ENCODE results near the gene CACNB4.
"Not testable (repeated sequence)": the region's sequence is repeated elsewhere in the genome, so short reads cannot be mapped to it uniquely, and the experiment has no call there.

Gene CACNB4

DNA sequence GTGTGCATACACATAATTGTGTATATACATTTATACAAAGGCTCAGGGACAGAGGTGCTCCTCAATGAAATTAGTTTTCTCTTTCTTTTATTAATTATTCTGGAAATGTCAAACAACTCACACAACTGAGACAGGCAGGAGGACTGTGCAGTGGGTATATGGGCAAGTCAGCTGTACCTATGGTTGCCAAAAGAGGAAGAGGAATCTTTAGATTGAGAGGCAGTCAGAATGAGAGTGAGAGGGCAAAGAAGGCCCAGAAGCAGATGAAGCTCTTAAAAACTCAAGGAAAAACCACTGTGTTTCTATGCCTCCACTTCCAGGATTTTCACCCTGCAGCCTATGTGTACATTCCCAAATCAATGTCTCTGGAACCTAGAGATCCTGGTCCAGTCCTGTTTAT, 79.1 kb downstream of the CACNB4 start:
- DNase-seq (ENCODE audit: low spot score), result no peak

DNA sequence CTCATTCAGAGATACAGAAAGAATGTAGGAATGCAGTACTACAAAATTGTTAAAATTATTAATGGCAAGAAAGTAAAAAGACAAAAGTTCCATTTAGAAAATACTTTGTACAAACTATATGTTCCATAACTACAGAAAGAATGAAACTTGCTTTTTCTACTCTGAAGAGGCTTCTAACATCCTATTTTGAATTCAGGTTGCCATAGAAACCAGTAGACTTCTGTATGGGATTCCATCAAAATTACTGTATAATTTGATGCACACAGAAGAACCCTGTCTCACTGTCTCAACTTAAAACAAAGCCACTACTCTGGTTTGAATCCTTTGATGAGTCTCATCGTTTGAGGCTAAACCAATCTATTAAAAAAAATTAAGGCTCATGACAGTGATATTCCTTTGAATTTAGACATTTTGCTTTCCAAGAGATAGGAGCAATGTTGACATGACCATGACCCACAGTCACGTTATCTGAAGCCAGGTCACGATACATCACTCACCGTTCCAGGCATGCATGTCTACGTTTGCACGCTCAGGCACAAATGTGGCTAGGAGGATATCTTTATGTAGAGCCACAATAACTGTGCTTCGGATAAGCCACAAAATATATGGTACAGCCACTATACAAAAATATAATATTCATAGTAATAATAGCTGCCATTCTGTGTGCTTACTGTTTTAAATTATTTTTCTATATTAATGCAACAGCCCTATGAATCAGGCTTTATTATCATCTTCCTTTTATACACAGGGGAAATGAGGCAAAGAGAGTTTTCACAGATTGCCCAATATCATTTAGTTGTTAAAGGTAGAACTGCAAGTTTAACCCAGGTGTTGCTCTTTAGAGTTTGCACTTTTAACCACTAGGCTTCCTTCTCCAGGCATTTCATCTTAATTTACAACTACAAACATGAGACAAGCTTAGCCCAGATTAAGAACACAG, 82.4 kb downstream of the CACNB4 start:
- DNase-seq (ENCODE audit: low spot score), result no peak

DNA sequence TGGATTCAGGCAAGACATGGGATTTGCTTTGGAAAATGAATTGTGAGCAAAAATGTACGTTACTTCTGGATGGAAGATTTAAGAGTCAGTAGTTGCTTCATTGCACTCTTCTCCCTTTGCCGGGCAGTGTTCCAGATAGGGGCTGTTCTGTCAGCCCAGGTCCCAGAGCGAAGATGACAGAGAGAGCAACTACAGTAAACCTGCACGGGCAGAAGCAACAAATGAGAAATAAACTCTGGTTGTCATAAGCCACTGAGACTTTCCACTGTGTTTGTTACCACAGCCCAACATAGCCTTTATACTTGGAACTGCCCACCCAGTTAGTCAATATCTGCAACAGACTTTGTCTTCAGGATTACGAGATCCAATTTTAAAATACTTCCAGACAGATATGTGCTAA, 83.3 kb downstream of the CACNB4 start:
- no peak for DNase-seq (ENCODE audit: low spot score)

DNA sequence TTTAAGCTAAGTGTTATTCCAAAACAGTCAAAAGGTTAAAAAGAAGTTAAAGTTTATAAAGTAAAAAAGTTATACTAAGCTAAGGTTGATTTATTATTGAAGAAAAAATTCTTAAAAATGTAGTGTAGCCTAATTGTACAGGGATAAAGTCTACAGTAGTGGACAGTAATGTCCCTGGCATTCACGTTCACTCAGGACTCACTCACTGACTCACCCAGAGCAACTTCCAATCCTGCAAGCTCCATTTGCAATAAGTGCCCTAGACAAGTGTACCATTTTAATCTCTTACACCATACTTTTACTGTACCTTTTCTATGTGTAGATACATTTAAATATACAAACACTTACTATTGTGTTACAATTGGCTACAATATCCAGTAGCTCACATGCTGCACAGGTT, 86.1 kb downstream of the CACNB4 start:
- no peak for DNase-seq (ENCODE audit: low spot score)

DNA sequence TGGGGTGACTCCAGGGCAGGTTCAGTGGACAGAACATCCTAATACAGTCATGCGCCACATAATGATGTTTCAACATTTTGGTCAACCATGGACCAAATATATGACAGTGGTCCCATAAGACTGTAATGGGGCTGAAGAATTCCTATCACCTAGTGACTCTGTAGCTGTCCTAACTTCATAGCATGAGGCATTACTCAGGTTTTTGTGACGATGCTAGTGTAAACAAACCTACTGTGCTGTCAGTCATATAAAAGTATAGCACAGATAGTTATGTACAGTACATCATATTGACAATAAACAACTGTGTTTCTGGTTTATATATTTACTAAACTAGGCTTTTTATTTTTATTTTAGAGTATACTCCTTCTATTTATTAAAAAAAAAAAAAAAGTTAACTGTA, 87.1 kb downstream of the CACNB4 start:
- DNase-seq (ENCODE audit: low spot score), result no peak

DNA sequence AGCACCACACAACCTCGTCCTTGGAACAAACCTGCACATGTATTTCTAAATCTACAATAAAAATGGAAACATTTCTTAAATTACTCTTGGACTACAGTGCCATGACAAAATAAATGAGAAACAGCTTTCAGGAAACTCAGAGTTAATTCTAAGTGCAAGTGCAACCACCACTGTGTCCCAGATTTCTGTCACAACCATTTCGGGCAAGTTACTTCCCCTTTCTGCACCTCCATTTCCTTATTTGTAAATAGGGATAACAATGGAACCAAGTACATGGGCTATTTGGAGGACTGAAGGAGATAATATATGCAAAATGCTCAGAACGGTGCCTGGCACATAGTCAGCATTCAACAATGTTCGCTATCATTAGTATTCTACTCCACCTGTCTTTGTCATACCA, 93.2 kb downstream of the CACNB4 start:
- DNase-seq (ENCODE audit: low spot score), result no peak

DNA sequence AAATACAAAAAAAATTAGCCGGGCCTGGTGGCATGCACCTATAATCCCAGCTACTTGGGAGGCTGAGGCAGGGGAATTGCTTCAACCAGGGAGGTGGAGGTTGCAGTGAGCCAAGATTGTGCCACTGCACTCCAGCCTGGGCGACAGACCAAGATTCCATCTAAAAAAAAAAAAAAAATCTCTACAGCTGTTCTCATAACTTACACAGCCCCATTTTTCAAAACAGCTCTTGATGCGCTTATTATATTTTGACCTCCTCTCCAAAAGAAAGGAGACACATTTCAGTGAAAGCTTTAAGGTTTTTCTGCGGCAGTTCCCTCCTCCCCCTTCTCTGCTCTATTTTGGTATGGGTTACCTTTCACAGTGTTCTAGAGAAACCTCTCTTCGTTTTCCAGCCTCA, 95.6 kb downstream of the CACNB4 start:
- DNase-seq (ENCODE audit: low spot score), result not testable (repeated sequence)

DNA sequence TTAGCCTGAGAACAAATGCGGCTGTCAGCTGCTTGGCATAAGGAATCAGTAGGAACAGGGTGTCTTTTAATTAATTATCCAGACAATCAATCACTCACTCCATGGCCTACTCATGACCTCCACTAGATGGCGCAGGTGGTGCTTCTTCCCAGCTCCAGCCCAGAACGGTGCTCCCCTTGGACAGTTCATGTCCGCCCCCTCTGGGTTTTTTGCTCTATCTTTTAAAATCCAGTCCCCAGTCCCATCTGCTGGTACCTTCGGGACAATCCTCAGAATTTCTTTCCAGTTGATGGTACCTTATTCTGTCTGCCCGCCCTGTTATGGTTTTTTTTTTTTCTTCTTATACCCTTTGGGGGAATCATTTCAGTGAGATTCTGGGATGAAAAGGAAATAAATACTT, 99.8 kb downstream of the CACNB4 start:
- DNase-seq (ENCODE audit: low spot score), result no peak

DNA sequence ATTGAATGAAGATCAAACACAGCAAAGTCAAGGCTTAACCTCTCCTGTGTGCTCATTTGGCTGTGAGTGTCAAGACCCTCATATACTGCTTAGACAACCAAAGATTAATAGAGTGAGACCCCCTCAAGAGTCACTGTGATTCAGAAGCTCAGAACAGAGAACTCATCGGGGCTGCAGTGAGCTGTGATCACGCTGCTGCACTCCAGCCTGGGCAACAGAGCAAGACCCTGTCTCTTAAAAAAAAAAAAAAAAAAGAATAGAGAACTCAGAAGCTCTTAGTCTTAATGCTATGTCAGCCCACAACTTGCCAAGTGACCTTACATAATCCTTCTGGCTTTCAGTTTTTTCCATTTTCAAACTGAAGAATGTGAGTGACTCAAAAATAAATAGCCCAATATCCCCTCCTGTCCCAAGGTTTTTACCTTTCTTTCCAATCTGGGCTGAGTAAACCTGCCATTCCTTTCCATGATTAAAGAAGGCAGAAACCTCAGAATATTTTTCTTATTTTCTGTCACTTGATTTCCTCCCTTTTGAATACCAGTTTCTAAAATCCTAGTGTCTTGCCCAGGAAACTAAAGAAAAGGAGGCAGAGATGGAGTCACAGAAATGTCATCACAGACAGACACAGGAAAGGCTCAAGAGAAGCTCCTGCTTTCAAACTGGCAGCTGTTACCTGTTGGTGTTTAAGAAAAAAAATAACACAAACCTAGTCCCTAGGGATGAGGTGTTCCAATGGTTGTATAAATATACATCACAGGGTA, 102.4 kb downstream of the CACNB4 start:
- no peak for DNase-seq (ENCODE audit: low spot score)

DNA sequence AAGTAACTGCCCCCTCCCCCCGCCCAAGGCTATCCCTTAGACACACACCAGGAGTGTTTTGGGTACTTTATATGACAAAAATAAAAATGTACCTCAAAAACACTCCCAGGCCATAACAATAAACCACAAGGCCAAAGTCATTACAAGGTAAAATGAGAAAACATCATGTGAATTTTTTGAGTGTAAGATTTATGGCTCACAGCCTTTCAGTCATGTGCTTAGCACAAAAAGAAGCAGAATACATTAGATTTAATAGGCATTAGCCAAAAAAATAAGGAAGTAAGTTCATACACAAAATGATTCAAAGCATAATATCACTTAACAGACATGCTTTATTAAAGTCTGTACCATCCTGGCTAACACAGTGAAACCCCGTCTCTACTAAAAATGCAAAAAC, 103.7 kb downstream of the CACNB4 start:
- DNase-seq (ENCODE audit: low spot score), result no peak

DNA sequence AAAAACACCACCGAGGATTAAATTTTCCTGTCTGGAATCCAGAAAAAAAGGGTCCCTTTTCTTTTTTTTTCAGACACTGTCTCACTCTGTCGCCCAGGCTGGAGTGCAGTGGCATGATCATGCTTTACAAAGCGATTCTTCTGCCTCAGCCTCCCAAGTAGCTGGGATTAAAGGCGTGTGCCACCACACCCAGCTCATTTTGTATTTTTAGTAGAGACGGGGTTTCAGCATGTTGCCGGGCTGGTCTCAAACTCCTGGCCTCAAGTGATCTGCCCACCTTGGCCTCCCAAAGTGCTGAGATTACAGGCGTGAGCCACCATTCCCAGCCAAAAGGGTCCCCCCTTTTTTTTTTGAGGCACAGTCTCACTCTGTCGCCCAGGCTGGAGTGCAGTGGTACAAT, 104.7 kb downstream of the CACNB4 start:
- not testable (repeated sequence) for DNase-seq (ENCODE audit: low spot score)

DNA sequence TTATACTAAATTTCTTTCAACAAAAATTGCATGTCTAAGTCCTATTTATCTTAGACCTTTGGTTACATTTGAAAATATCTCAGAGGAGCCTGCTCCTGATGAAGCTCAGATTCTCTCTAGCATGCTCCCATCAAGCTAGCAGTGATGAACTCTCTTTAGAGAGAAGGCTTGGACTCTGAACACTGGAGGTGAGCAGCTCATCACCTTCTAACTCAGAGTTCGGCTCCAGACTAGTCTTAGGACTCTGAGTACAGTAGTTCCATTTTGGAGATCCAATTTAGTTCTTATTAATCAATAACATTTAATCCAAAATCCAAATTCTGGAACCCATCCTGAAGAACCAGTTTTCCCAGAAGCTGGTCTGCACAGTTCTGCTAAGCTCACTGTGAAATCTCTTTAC, 107.8 kb downstream of the CACNB4 start:
- DNase-seq (ENCODE audit: low spot score), result no peak

DNA sequence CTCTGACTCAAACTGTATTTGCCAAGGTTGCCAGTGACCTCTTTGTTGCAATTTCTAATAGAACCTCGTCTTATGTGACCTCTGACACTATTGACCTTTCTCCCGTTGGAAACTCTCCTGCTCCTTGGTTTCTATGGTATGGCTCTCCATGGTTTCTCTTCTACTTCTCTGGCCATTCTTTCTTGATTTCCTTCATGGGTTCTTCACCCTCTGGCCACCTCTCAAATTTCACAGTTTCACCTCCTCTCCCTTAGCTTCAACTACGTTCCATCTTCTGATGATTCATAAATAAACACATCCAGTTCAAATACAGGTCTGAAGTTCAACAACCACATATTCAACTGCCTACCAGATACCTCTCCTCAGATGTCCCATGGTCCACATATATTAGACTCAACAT, 109.5 kb downstream of the CACNB4 start:
- DNase-seq (ENCODE audit: low spot score), result no peak

DNA sequence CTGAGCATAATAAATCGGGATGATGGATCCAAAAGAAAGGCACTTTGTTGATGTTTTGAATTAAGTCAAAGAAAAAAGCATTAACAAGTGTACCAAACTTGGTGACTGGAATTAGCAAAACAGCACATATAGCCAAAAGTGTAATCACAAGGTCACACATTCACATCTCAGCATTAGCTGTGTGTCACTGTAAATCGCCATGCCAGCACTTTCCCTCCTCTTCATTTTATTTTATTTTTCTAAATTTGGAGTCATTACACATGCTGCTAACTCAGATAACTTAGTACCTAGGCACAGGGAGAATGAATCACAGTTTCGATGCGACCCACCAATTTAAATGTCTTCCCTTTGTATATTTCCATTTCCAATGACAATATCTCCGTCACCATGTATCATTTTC, 111.4 kb downstream of the CACNB4 start:
- no peak for DNase-seq (ENCODE audit: low spot score)

DNA sequence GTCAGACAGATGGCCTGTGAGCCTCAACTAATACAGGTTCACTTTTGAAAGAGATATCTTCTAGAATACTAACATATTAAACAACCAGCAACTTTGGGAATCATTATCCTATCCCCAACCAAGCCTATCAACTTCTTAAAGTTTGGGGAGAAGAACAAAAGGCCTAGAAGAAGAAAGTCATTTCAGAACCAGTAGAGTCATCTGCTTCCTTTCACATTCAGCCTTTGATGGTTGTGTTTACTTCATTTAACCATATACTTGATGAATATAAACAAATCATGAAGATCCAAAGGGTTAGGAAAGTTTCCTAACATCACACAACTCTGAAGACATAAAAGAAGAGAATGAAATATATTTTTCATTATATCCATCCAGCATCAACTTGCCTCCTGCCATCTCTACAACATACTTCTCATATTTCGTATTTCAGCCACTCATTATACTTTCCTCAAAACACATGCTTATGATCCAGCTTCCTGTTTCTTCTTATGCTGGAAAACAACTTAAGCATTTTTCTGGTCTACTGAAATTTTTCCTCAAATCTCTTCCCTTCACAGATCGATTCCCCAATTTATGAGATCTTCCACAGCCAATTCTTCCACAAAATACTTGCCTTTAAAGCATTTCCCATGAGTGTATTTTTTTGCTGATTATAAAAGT, 114.3 kb downstream of the CACNB4 start:
- DNase-seq (ENCODE audit: low spot score), result no peak

DNA sequence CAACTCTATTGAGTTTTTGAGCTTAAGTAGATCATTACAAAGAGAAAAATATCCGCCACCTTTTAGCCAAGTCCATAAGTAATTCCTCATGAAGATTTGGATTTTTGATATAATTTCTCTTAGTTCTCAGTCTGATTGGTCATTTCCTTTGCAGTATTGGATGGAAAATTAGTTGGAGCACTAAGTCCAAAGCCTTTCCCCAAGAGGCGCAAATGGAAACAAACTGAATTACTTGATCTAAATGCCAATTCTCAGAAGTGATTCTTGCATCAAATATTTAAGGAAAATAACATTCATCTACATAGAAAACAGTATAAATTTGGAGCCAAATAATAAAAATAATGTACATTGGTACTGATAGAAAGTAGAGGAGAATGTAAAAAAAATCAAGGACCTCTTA, 115.6 kb downstream of the CACNB4 start:
- DNase-seq (ENCODE audit: low spot score), result no peak

DNA sequence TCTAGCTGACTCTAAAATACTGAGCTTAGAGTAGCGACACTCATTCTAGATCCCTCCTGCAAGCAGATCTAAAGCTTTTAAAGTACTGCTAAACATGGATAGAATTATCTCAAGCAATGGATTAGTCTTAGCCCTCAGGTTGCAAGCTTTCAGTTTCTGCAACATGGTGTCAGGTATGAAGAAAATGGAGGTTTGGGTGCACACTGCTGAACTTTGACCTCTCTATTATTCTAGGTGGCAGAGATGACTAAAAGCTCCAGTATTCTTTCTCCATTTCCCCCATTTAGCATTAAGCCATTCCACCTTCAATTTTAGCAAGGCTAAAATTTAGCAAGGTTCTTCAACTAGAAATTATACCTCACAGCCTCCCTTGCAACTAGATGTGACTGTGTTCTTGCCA, 117.0 kb downstream of the CACNB4 start:
- no peak for DNase-seq (ENCODE audit: low spot score)

DNA sequence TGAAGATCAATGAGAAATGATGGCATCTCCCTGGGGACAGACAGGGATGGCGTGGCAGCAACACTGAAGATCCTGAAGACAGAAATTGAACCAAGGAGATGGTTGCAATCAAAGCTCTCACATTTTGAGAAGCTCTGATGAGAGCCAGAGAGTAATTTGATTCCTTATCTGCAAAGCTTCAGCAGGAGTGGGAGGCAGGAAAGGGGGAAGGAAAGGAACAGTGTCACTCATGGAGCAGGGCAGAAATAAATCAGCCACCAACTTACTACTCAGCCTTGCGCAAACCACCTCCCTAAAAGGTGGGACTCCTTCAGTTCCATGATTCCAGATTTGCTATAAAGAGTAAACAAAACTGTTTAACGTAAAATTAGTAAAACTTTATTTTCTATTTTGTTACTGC, 119.2 kb downstream of the CACNB4 start:
- DNase-seq (ENCODE audit: low spot score), result no peak

DNA sequence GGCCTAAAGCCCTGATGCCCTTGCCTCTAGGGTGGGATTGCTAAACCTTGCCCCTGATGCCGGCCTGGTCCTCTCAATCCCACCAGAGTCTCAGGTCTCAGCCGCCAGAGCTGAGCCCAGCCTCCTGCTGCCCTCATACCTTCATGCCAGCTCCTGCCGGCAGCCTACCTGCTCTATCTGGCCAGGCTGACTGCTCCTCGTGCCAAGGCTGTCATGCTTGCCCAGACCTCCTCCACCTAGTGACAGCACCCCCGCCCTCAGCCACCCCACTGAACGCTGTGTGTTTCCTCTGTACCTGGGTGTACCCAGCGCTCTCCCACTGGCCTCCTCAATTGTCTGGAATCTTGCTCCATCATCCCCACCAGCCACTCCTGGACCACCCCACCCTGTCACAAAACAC, 120.1 kb downstream of the CACNB4 start:
- DNase-seq (ENCODE audit: low spot score), result no peak

DNA sequence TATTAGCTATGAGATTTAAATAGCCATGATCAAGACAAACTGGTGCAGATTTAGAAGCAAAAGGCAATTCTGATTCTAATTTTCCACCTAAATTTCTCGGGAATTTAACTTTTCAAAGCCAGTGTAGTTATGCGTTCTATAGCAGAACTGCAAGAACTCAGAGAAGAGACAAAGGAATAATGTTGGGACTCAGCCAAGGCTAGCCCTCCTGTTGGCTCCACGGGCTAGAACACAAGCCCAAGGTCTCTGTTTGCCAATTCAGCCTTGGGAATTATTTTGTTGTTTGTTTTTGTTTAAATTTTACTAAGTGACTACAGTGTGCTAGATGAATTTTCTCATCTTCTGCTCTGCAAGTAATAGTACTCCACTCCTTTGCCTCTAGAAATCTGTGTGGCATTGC, 121.2 kb downstream of the CACNB4 start:
- DNase-seq (ENCODE audit: low spot score), result no peak

DNA sequence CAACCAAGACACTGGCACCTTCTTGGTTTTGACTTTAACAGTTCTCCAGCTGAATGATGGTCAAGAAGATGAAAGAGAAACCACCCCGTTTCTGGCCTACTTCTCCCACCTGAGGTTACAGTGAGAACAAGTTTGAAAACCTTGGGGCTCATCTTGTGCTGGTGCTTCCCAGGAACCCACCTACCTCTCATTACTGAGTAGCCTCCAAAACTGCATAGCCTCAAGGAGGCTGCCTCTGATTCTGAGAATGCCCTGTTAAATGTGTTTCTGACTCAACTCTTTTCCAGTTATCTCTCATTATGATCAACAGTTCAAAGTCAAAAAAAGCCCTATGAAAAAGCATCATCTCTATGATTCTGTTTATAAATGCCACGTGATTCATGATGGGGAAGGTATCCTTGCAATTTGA, 121.9 kb downstream of the CACNB4 start:
- DNase-seq (ENCODE audit: low spot score), result no peak

DNA sequence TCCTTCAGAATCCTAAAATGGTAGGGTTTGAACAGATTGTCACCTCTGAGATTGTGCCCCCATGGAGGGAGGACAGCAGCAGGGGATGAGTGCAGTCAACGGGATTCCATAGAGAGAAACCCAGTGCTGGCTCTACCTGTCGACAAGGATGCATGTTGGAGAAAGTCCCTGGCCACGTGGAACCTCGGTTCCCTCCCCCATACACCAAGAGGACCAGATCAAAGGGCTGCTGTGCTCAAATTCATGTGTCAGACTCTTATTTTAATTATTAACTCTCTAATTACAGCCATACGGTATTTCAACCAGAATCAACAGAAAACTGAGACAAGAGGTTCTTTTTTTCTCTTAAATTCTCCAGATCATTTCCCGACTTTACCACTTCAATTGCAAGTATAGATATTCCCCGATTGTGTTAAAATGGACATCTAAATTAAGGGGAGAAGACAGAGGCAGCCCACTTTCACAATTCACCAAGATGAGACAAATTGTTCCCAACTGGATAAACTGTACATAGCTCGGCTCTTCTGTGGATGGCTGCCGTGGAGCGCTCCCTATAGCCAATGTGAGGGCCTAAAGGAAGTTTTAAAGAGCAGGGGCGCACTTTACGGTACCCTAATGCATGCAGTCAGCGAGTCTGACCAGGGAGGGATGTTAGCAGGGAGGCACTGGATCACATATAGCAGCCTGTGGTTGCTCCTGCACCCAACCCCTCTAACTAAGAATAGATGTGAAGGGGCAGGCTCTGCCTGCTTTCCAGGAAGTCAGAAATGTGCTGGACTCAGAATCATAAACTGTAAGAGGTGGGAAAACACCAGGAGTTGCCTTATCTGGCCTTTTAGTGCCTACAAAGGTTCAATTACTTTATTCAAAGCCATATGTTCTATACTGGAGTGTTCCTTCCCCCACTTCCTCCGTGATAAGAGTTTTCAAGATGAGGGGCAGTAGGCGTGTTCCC, 123.1 kb downstream of the CACNB4 start:
- DNase-seq (ENCODE audit: low spot score), result no peak

Data from left forelimb (tissue), 1 donor.